ENCODE data around the gene AGR2. TPM values are rescaled to one million over a fixed set of nuclear protein-coding genes. Genes with fewer than 3 reads are reported as not detected.

Gene AGR2
- total and polyA plus RNA-seq, 12 donors = not detected

DNA sequence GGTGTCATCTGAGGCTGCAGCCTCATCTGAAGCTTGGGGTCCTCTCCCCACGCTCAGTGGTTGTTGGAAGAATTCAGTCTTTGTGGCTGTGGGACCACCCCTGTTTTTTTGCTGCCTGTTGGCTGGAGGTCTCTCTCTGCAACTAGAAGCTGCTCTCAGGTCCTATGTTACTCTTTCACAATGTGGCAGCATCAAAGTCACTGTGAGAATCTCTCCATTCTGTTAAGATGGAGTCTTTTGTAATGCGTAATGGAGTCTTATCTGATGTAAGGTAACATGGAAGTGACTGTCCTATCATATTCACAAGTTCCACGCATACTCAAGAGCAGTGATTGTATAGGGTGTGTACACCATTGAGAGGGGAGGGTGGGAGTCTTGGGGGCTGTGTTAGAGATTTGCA lies 26.3 kb downstream of the AGR2 start:
- peaks cover 0 to 31% (median 0%) of the 10 kb centered on the region in 9 donors for H3K36me3 ChIP-seq
- no peaks in the 10 kb centered on the region for H3K27me3 ChIP-seq
- no peaks in the 10 kb centered on the region for H3K9me3 ChIP-seq
- 97 to 99% methylated on average over 3 of the region's 3 CpGs for WGBS, 2 donors
- TF ChIP-seq, protein P1, sequence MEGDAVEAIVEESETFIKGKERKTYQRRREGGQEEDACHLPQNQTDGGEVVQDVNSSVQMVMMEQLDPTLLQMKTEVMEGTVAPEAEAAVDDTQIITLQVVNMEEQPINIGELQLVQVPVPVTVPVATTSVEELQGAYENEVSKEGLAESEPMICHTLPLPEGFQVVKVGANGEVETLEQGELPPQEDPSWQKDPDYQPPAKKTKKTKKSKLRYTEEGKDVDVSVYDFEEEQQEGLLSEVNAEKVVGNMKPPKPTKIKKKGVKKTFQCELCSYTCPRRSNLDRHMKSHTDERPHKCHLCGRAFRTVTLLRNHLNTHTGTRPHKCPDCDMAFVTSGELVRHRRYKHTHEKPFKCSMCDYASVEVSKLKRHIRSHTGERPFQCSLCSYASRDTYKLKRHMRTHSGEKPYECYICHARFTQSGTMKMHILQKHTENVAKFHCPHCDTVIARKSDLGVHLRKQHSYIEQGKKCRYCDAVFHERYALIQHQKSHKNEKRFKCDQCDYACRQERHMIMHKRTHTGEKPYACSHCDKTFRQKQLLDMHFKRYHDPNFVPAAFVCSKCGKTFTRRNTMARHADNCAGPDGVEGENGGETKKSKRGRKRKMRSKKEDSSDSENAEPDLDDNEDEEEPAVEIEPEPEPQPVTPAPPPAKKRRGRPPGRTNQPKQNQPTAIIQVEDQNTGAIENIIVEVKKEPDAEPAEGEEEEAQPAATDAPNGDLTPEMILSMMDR (IDR thresholded peaks at IDR 0.05) = no peak
- H3K4me1 ChIP-seq = peaks cover 0 to 5% (median 0%) of the 10 kb centered on the region in 9 donors
- intact Hi-C loops (cut with DNase I) = no loop called here
- ATAC-seq (no peak), DNase-seq (no peak)
- no peak overlapping the region for H3K27ac ChIP-seq
- no peak overlapping the region for H3K4me3 ChIP-seq

DNA sequence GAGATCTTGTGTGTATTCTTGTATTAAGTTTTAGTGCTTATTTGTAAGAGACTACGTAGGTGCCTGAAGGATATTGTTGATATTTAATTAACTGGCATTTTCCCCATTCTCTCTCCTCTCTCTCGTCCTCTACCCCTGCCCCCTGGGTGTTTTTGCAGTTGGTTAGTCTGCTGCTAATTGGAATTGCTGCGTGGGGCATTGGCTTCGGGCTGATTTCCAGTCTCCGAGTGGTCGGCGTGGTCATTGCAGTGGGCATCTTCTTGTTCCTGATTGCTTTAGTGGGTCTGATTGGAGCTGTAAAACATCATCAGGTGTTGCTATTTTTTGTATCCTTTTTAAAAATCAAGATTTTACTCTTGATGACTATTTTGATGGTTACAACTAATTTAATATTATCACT lies 28.7 kb downstream of the AGR2 start:
- Histone ChIP-seq H3K9me3 (no peaks in the 10 kb centered on the region), H3K27me3 (no peaks in the 10 kb centered on the region), H3K36me3 (peaks cover 0 to 13% (median 0%) of the 10 kb centered on the region in 9 donors), H3K4me1 (peaks cover 0 to 18% (median 0%) of the 10 kb centered on the region in 9 donors), H3K4me3 (no peak overlapping the region), H3K27ac (no peak overlapping the region)
- no peak for ATAC-seq
- intact Hi-C loops (cut with DNase I) = no loop called here
- no peak for DNase-seq
- 95 to 96% methylated on average over 7 of the region's 7 CpGs for WGBS, 2 donors
- TF ChIP-seq, protein P1 (IDR thresholded peaks at IDR 0.05) = no peak

DNA sequence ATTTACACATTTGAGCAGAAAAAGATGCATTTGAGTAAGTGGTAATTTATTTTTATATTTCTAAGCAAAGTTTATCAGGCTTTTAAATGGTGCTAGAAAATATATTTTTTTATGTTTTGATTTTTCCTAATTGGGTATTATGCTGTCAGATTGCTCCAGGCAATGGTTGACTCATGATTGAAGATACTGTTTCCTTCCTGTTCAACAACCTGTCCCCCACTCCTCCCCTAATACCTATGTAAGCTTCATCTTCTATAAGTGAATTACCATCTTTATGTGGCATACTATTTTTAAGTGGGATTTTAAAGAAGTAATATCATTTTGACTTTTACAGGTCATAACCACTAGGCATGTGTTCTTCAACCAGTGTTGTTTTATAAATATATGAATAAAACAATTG lies 29.8 kb downstream of the AGR2 start:
- no peak for DNase-seq
- ATAC-seq = no peak
- Histone ChIP-seq H3K9me3 (no peaks in the 10 kb centered on the region), H3K36me3 (peaks cover 0 to 13% (median 0%) of the 10 kb centered on the region in 9 donors), H3K27ac (no peak overlapping the region), H3K27me3 (no peaks in the 10 kb centered on the region), H3K4me1 (peaks cover 0 to 24% (median 0%) of the 10 kb centered on the region in 9 donors), H3K4me3 (no peak overlapping the region)
- TF ChIP-seq, protein P1 (IDR thresholded peaks at IDR 0.05) = no peak
- intact Hi-C loops (cut with DNase I) = no loop called here

DNA sequence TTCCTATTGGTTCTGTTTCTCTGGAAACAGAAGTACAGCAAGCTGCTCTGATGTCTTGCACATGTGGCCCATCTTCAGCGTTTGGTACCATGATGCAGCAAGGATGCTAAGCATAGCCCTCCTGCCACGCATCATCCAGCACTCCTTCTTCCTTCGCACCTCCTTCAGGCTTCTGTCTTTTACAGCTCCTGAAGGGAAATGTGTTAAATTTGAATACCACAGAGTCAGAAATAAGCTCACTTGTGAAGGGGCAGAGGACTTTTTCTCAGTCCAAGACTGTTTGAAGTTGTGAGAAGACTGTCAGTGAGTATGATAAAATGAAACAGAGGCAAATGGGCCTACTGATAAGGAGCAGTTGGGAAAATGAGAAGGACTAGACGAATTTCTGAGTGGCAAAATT lies 30.5 kb downstream of the AGR2 start:
- Histone ChIP-seq H3K27me3 (no peaks in the 10 kb centered on the region), H3K27ac (no peak overlapping the region), H3K4me3 (no peak overlapping the region), H3K9me3 (peaks cover 0 to 2% (median 0%) of the 10 kb centered on the region in 11 donors), H3K4me1 (peaks cover 0 to 24% (median 0%) of the 10 kb centered on the region in 9 donors), H3K36me3 (peaks cover 0 to 10% (median 0%) of the 10 kb centered on the region in 9 donors)
- DNase-seq (no peak), ATAC-seq (no peak)
- TF ChIP-seq, protein P1 (IDR thresholded peaks at IDR 0.05) = no peak
- WGBS, 2 donors = 81 to 91% methylated on average over 4 of the region's 4 CpGs
- intact Hi-C loops (cut with DNase I) = no loop called here

Data from heart right ventricle (tissue), 16 donors.